ENCODE data around the gene SUSD2. TPM values are rescaled to one million over a fixed set of nuclear protein-coding genes. Genes with fewer than 3 reads are reported as not detected.

Gene SUSD2
- polyA plus RNA-seq, 6 donors from 2014 or later, result 0.09 TPM; not detected in 5

DNA sequence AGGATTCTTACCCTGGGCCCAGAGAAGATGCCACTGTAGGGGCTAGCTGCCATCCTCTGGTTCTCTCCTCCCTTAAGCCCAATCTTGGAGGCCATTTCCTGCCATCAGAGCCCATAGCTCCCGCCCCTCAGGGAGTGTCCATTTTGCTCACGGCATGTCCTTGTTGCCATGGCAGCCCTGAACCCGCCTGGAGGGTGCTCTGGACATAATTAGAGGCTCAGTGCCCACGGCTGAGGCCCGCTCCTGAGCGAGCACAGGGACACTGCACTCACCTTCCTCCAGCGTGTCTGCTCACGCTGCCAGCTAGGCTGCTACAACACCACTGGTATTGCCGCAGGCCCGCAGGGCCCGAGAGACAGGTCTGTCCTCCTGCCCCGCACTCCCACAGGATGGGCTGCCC is 11.1 kb upstream of the SUSD2 start:
- ATAC-seq (ENCODE audit: low read depth in 2 of 2) (no peak), DNase-seq (no peak)
- Mint-ChIP-seq H3K9me3 (no peaks in the 10 kb centered on the region), H3K27ac (peak overlapping the region in 1 of 6 donors; percentile 63), H3K4me1 (peaks cover 2 to 6% (median 4%) of the 10 kb centered on the region in 3 donors), H3K27me3 (no peaks in the 10 kb centered on the region), H3K4me3 (no peak overlapping the region), H3K36me3 (peaks cover 0 to 14% of the 10 kb centered on the region in 2 donors)

GRCh38 chr22:24170632-24171031 is 10.7 kb upstream of the SUSD2 start:
- Mint-ChIP-seq H3K27ac (peak overlapping the region in 1 of 6 donors; percentile 63), H3K9me3 (no peaks in the 10 kb centered on the region), H3K36me3 (peaks cover 0 to 14% of the 10 kb centered on the region in 2 donors), H3K27me3 (no peaks in the 10 kb centered on the region), H3K4me3 (no peak overlapping the region), H3K4me1 (peaks cover 2 to 8% (median 4%) of the 10 kb centered on the region in 3 donors)
- ATAC-seq (ENCODE audit: low read depth in 2 of 2), result no peak
- DNase-seq, result no peak

- Mint-ChIP-seq H3K36me3 (peaks cover 0 to 14% of the 10 kb centered on the region in 2 donors), H3K9me3 (no peaks in the 10 kb centered on the region), H3K27me3 (no peaks in the 10 kb centered on the region), H3K4me3 (no peak overlapping the region), H3K4me1 (peaks cover 2 to 8% (median 4%) of the 10 kb centered on the region in 3 donors), H3K27ac (peak overlapping the region in 3 of 6 donors; percentile 28 to 70 (median 58))
- no peak for DNase-seq
- no peak for ATAC-seq (ENCODE audit: low read depth in 2 of 2)
These were observed 9.5 kb upstream of the SUSD2 start for GRCh38 chr22:24171822-24172221.

DNA sequence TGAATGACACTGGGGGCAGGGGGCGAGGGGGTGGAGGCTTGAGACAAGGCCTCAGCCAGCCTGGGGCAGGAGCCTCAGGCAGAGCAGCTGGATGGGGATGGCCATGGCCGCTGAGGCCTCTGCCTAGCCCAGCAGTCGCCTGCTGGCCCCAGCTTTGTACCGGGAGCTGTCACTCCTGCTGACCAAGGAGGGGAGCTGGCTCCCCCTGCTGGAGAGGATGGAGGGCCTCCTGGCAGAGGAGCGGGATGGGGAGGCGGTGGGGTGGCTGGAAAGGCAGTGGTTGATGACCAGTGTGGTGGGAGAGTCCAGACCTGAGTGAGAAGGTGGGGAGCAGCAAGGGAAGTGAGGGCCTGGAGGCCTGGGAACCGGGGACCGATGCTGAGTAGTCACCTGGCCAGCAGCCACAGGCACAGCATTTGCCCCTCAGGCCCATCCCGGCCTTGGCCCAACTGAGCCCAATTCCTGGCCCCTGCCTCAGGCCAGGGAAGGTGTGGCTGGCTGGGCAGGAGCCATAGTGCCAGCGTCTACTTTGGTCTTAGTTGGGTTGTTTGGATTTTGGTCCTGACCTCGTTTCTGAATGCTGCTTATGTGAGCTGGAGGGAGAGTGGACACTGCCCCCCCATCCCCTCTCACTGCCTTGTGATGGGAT is 6.0 kb upstream of the SUSD2 start:
- ATAC-seq (ENCODE audit: low read depth in 2 of 2) (peak; percentile 54 to 70), DNase-seq (peak; percentile 55)
- Mint-ChIP-seq H3K4me3 (no peak overlapping the region), H3K4me1 (peaks cover 0 to 4% (median 0%) of the 10 kb centered on the region in 3 donors), H3K27me3 (no peaks in the 10 kb centered on the region), H3K9me3 (no peaks in the 10 kb centered on the region), H3K27ac (peak overlapping the region in 1 of 6 donors; percentile 47), H3K36me3 (peaks cover 0 to 8% of the 10 kb centered on the region in 2 donors)

GRCh38 chr22:24176040-24176439 is 5.2 kb upstream of the SUSD2 start:
- Mint-ChIP-seq H3K27me3 (no peaks in the 10 kb centered on the region), H3K36me3 (peaks cover 0 to 8% of the 10 kb centered on the region in 2 donors), H3K4me1 (peaks cover 0 to 4% (median 0%) of the 10 kb centered on the region in 3 donors), H3K9me3 (no peaks in the 10 kb centered on the region), H3K4me3 (no peak overlapping the region), H3K27ac (no peak overlapping the region)
- DNase-seq (no peak), ATAC-seq (ENCODE audit: low read depth in 2 of 2) (no peak)

GRCh38 chr22:24176630-24177029 is 4.7 kb upstream of the SUSD2 start:
- Mint-ChIP-seq H3K36me3 (peaks cover 0 to 8% of the 10 kb centered on the region in 2 donors), H3K27me3 (no peaks in the 10 kb centered on the region), H3K4me1 (peaks cover 0 to 4% (median 0%) of the 10 kb centered on the region in 3 donors), H3K4me3 (peak overlapping the region in 1 of 8 donors; percentile 25), H3K27ac (no peak overlapping the region), H3K9me3 (no peaks in the 10 kb centered on the region)
- ATAC-seq (ENCODE audit: low read depth in 2 of 2) (no peak), DNase-seq (no peak)

DNA sequence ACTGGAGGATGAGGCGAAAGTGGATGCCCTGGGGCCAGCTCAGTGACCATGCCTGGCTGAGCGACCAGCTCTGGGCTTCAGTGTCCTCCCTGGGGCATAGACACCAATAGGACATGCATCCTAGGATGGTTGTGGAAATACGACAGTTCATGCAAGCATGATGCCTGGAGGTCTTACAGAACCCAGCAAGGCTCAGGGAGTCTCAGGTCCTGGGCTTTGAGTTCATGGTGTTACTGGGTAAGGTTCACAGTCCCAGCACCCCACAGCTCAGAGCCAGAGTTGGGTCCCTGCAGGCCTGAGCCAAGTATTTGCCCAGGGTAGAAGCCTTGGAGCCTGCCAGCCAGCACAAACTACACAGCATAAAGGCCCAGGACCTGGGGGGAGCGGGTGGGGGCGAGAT is 4.2 kb upstream of the SUSD2 start:
- Mint-ChIP-seq H3K9me3 (no peaks in the 10 kb centered on the region), H3K36me3 (peaks cover 0 to 4% of the 10 kb centered on the region in 2 donors), H3K27ac (no peak overlapping the region), H3K4me3 (peak overlapping the region in 1 of 8 donors; percentile 25), H3K4me1 (peaks cover 0 to 4% (median 0%) of the 10 kb centered on the region in 3 donors), H3K27me3 (no peaks in the 10 kb centered on the region)
- no peak for DNase-seq
- no peak for ATAC-seq (ENCODE audit: low read depth in 2 of 2)

DNA sequence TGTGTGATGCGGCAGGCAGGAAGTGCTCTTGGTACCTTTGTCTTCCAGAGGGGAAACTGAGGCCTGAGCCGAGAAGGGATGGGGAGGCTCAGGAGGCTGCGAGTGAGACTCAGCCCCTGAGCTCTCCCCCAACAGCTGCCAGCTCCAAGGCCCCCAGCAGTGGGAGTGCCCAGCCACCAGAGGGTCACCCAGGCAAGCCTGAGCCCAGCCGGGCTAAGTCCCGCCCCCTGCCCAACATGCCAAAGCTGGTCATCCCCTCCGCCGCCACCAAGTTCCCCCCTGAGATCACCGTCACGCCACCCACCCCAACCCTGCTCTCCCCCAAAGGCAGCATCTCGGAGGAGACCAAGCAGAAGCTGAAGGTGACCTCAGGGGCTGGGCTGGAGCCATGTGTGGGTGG is 3.8 kb upstream of the SUSD2 start:
- no peaks in the 10 kb centered on the region for H3K27me3 Mint-ChIP-seq
- H3K4me1 Mint-ChIP-seq, result peaks cover 0 to 4% (median 0%) of the 10 kb centered on the region in 3 donors
- no peak overlapping the region for H3K4me3 Mint-ChIP-seq
- ATAC-seq (ENCODE audit: low read depth in 2 of 2) (no peak), DNase-seq (no peak)
- H3K27ac Mint-ChIP-seq, result no peak overlapping the region
- H3K9me3 Mint-ChIP-seq, result no peaks in the 10 kb centered on the region
- no peaks in the 10 kb centered on the region for H3K36me3 Mint-ChIP-seq

- H3K36me3 Mint-ChIP-seq, result no peaks in the 10 kb centered on the region
- ATAC-seq (ENCODE audit: low read depth in 2 of 2) (no peak), DNase-seq (no peak)
- no peak overlapping the region for H3K4me3 Mint-ChIP-seq
- no peak overlapping the region for H3K27ac Mint-ChIP-seq
- H3K4me1 Mint-ChIP-seq, result peaks cover 0 to 4% (median 0%) of the 10 kb centered on the region in 3 donors
- H3K27me3 Mint-ChIP-seq, result no peaks in the 10 kb centered on the region
- H3K9me3 Mint-ChIP-seq, result no peaks in the 10 kb centered on the region
These were observed 3.3 kb upstream of the SUSD2 start for GRCh38 chr22:24178021-24178431.

DNA sequence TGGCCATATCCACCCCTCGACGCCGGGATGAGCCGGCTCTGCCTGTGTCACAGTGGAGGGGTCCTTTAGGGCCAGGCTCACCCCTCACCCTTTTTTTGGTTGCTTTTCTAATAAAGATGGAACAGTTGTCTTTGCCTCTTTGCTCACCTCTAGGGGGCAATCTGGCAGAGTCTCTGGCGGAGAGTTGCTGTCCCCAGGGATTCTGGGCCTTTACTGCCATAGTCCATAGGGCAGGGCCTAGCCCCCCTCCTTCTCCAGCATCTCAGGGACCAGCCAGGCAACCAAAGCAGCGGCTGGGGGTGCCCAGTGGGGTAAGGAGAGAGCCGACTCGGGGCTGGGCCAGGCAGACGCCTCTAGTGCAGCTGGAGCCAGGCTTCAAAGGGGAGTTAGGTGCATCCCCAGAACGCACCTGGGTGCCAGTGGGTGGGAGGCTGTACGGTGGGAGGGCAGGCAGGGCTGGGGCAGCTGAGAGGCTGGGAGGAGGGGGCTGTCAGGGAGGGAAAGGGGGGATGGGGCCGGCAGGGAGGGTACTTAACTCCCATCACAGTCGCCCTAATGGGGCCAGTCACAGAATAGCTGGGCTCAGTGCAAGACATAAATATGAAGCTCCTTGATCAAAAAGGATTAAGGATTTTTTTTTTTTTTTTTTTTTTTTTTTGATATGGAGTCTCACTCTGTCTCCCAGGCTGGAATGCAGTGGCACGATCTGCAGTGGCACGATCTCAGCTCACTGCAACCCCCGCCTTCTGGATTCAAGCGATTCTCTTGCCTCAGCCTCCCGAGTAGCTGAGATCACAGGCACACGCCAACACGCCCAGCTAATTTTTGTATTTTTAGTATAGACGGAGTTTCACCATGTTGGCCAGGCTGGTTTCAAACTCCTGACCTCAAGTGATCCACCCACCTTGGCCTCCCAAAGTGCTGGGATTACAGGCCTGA is 2.5 kb upstream of the SUSD2 start:
- DNase-seq (no peak), ATAC-seq (ENCODE audit: low read depth in 2 of 2) (no peak)
- Mint-ChIP-seq H3K36me3 (no peaks in the 10 kb centered on the region), H3K9me3 (no peaks in the 10 kb centered on the region), H3K4me3 (no peak overlapping the region), H3K27ac (peak overlapping the region in 2 of 6 donors; percentile 27 to 65), H3K27me3 (no peaks in the 10 kb centered on the region), H3K4me1 (peaks cover 0 to 5% (median 4%) of the 10 kb centered on the region in 3 donors)

GRCh38 chr22:24179478-24180210 is 1.6 kb upstream of the SUSD2 start:
- Mint-ChIP-seq H3K27me3 (no peaks in the 10 kb centered on the region), H3K27ac (peak overlapping the region in 2 of 6 donors; percentile 27 to 65), H3K9me3 (no peaks in the 10 kb centered on the region), H3K4me1 (peaks cover 0 to 7% (median 4%) of the 10 kb centered on the region in 3 donors), H3K4me3 (peak overlapping the region in 1 of 8 donors; percentile 9), H3K36me3 (no peaks in the 10 kb centered on the region)
- no peak for DNase-seq
- ATAC-seq (ENCODE audit: low read depth in 2 of 2), result no peak

GRCh38 chr22:24180316-24181087 is 785 bp upstream of the SUSD2 start:
- no peak for DNase-seq

More at GRCh38 chr22:24180316-24181087, 785 bp upstream of the SUSD2 start:
- peaks cover 0 to 7% (median 0%) of the 10 kb centered on the region in 3 donors for H3K4me1 Mint-ChIP-seq
- H3K36me3 Mint-ChIP-seq, result no peaks in the 10 kb centered on the region
- H3K4me3 Mint-ChIP-seq, result no peak overlapping the region
- no peaks in the 10 kb centered on the region for H3K9me3 Mint-ChIP-seq
- peak overlapping the region in 1 of 6 donors; percentile 24 for H3K27ac Mint-ChIP-seq
- ATAC-seq (ENCODE audit: low read depth in 2 of 2), result no peak
- no peaks in the 10 kb centered on the region for H3K27me3 Mint-ChIP-seq

Data from naive B cell (primary cell).